ENCODE data around the gene CUZD1.

Gene CUZD1

GRCh38 chr10:122802282-122802681 is 43.4 kb downstream of the CUZD1 start:
- DNase-seq, result no peak

DNA sequence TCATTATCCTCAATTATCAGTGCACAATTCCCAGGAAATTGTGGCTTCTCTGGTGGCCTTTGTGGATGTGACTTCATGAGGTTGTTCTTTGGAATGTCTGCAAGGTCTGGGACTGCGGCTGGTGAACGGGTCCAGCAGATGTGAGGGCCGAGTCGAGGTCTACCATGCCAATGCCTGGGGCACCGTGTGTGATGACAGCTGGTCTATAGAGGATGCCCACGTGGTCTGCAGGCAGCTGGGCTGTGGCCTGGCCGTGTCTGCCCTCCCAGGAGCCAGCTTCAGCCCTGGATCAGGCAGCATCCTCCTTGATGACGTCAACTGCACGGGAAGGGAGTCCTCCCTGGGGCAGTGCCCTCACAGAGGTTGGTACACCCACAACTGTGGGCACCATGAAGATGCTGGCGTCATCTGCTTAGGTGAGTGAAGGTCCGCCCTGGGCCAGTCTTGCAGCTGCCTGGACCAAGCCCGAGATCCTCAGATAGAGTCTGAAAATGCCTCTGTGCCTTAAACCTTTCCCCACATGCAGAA is 46.9 kb downstream of the CUZD1 start:
- no peak for DNase-seq

- no peak for DNase-seq
These were observed 48.9 kb downstream of the CUZD1 start for GRCh38 chr10:122796796-122797195.

DNA sequence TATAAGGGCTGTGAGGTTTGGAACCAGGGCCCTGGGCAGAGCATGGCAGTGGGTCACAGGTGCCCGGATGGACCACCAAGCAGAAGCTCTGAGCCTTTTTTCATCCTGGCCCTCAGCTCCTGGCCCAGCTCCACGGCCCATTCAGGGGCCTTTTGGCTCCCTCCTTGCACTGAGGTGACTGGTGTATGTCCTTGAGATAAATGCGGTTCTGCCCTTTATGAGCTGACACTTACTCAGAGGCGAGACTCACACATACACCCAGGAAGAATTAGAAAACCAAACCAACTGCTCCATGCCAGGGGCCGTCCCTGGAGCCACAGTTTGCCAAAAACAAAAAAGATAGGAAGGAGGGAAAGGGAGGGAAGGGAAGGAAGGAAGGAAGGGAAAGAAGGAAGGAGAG is 49.7 kb downstream of the CUZD1 start:
- no peak for DNase-seq

DNA sequence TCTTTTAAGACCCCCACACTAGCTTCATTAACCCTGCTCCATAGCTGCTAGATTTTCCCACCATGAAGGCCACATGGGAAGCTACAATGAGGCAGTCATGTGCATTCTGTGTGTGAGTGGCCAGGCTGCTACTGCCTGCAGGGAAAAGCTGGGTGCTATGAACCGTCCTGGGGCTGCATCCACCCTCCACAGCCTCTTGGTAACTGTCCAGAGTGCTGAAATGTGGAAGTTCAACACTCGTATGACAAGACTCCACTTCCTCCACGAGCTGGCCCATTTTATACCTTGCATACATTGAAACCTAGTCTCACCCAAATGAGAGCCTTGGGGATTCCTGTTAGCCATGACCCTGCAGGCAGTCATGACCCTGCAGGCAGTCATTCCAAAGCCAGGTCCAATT is 59.4 kb downstream of the CUZD1 start:
- DNase-seq, result no peak

DNA sequence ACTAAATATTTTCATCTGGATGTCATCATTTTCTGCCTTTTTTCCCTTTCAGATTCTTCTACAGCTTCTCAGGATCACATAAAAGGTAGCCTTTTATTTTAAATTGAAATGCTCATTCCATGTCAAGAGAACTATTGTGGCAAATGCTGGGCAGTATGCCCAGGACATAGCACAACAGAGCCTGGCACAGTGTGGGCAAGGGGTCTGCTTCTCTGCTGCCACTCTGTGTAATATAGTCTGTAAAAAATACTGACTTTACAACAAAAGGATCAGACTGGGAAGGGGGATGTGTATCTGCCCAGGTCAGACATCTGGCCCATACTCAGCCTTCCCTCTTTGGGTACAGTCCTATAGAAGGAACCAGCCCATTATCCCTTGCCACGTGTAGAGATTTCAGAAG is 62.7 kb downstream of the CUZD1 start:
- no peak for DNase-seq
